H7 (cell line): ENCODE results near the gene RERE. TPM values are rescaled to one million over a fixed set of nuclear protein-coding genes. Genes with fewer than 3 reads are reported as not detected.

Source experiments
- DNase-seq: peaks from one replicate; pipeline ENCODE4 v3.0.0; 2012
- H3K27me3 ChIP-seq: 2 replicates; pipeline ENCODE4 v1.6.0; 2011; ENCODE audit warnings: mild to moderate bottlenecking, low read length; ENCODE audit not compliant: control insufficient read depth, insufficient read depth
- H3K36me3 ChIP-seq: replicated peaks from 2 replicates; pipeline ENCODE4 v1.5.1; 2011; ENCODE audit warnings: low read length; ENCODE audit not compliant: control insufficient read depth, insufficient read depth
- H3K4me3 ChIP-seq: 2 replicates; pipeline ENCODE4 v1.5.1; 2011; ENCODE audit warnings: low read depth, mild to moderate bottlenecking, control low read depth, low read length, moderate library complexity; ENCODE audit not compliant: insufficient read depth
- total RNA-seq: library from RNA; depleted of rRNA; stranded (reverse); fragments of >200 nt; shearing (Covaris generic); gene quantifications from 2 replicates; pipeline ENCODE4 v1.2.3, GENCODE V29; 2014

Gene RERE
- total RNA-seq, 1 experiment from 2014 or later, result 75.8 TPM

DNA sequence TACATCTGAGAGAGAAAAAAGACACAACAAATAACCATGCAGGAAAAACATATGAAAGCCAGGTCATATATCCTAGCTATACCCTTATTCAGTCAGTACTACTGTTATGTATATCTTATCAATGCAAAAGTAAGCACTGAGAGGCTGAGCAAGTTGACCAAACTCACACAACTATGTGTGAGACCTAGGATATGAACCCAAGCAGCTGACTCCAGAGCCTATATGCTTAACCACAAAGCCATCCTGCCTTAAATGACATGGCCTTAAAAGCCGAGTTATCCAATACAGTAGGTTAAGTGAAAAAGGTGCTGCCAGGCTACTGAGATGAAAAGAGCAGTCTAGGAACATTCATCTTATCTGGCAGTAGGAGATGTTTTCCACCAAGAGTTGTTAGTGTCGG is 151.6 kb downstream of the RERE start:
- H3K27me3 ChIP-seq, result no peaks in the 10 kb centered on the region
- no peak overlapping the region for H3K4me3 ChIP-seq
- H3K36me3 ChIP-seq, result no peaks in the 10 kb centered on the region
- DNase-seq, result no peak

GRCh38 chr1:8664887-8665286 is 152.6 kb downstream of the RERE start:
- DNase-seq, result no peak
- Histone ChIP-seq H3K36me3 (no peaks in the 10 kb centered on the region), H3K27me3 (no peaks in the 10 kb centered on the region)

GRCh38 chr1:8663915-8664329 is 153.5 kb downstream of the RERE start:
- Histone ChIP-seq H3K27me3 (no peaks in the 10 kb centered on the region), H3K36me3 (no peaks in the 10 kb centered on the region), H3K4me3 (no peak overlapping the region)
- DNase-seq, result no peak

More at GRCh38 chr1:8664887-8665286, 152.6 kb downstream of the RERE start:
- no peak overlapping the region for H3K4me3 ChIP-seq

DNA sequence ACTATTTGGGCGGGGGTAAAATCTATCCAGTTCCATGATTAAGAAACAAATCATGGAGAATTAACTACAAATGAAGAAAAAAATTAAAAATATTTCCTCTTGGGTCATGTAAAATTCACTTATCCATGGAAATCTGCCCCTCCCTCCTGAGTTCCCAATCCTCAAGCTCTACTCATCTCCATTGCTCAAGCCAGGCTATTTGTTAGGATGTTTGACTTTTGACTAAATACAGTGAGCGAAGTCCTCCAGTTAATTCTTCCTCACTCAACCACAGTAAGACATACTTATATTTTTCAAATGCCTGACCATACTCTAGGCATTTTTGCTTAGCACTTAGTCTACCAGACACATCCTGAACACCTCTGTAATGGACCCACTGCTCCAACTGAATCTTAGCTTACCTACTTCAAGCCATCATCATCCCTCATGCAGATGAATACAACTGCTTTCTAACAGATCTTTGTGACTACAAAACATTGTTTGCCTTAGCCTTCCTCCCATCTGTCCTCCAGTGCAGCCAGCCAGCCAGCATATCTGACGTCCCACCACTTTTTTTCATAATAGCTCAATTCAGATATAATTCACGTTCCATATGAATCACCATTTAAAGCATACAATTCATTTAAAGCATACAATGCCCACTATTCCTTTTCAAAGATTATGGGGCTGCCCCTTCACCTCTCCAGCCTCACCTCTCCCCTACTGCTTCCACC is 154.2 kb downstream of the RERE start:
- no peak for DNase-seq
- Histone ChIP-seq H3K36me3 (no peaks in the 10 kb centered on the region), H3K27me3 (no peaks in the 10 kb centered on the region), H3K4me3 (no peak overlapping the region)

- Histone ChIP-seq H3K36me3 (no peaks in the 10 kb centered on the region), H3K27me3 (no peaks in the 10 kb centered on the region), H3K4me3 (no peak overlapping the region)
- no peak for DNase-seq
Observed at GRCh38 chr1:8662380-8663072, 154.9 kb downstream of the RERE start.

- no peak for DNase-seq
- Histone ChIP-seq H3K36me3 (no peaks in the 10 kb centered on the region), H3K27me3 (no peaks in the 10 kb centered on the region), H3K4me3 (no peak overlapping the region)
Observed at GRCh38 chr1:8661185-8662110, 156.0 kb downstream of the RERE start.

DNA sequence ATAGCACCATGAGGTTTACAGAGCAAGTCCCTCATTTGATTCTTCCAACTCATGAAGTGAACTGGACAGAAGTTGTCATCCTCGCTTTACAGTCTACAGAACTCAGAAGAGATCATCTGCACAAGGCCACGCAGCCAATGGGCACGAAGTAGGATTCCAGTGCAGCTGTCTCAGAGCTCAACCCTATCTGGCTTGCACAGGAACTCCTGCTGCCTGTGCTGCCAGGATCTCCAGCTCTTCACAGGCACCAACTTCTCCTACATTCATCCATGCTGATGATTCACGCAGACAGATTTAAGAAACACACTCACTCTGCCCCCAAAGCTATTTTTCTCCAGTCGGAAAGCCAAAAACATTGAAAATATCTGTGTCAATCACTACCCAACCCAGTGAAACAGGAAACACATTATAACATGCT is 157.0 kb downstream of the RERE start:
- DNase-seq, result no peak
- Histone ChIP-seq H3K36me3 (peaks cover 1% of the 10 kb centered on the region), H3K4me3 (no peak overlapping the region), H3K27me3 (no peaks in the 10 kb centered on the region)

GRCh38 chr1:8659593-8659992 is 157.8 kb downstream of the RERE start:
- DNase-seq, result no peak
- no peaks in the 10 kb centered on the region for H3K27me3 ChIP-seq
- no peak overlapping the region for H3K4me3 ChIP-seq
- peaks cover 1% of the 10 kb centered on the region for H3K36me3 ChIP-seq

DNA sequence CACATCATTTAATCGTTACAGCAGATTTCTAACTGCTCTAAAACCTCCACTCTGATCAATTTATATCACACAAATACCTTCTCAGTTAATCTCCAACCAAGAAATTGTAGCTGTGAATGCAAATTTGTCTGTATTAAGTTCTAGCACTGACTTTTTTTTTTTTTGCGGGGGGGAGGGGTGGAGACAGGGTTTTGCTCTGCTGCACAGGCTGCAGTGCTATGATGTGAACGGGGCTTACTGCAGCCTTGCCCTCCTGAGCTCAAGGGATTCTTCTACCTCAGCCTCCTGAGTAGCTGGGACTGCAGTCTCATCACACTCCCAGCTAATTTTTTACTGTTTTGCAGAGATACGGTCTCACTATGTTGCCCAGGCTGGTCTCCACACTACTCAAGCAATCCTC is 163.6 kb downstream of the RERE start:
- Histone ChIP-seq H3K4me3 (no peak overlapping the region), H3K27me3 (no peaks in the 10 kb centered on the region), H3K36me3 (peaks cover 3% of the 10 kb centered on the region)
- DNase-seq, result no peak

- Histone ChIP-seq H3K36me3 (peaks cover 3% of the 10 kb centered on the region), H3K4me3 (no peak overlapping the region), H3K27me3 (no peaks in the 10 kb centered on the region)
- DNase-seq, result no peak
Observed at GRCh38 chr1:8652467-8653046, 164.9 kb downstream of the RERE start.

GRCh38 chr1:8651962-8652361 is 165.5 kb downstream of the RERE start:
- Histone ChIP-seq H3K4me3 (no peak overlapping the region), H3K27me3 (no peaks in the 10 kb centered on the region), H3K36me3 (peaks cover 3% of the 10 kb centered on the region)
- DNase-seq, result no peak

- no peak for DNase-seq
- H3K27me3 ChIP-seq, result no peaks in the 10 kb centered on the region
- H3K4me3 ChIP-seq, result no peak overlapping the region
- peaks cover 3% of the 10 kb centered on the region for H3K36me3 ChIP-seq
Observed at GRCh38 chr1:8651236-8651890, 166.1 kb downstream of the RERE start.

DNA sequence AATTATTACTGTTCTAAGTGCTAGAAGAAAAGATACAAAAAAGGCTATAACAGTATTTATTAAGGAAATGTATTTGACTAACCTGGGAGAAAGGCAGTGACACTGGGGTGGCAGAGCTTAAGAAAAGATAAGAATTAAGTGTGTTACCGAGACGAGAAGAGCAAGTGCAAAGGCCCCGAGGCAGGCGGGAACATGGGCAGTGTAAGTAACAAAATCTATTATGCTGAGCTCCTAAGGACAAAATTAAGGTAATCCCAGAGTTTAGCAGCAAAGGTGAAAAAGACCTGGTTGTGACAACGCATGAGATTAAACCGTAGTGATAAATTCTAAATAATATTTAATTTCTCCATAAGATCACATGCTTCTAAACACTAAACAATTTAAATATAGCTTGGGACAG is 167.6 kb downstream of the RERE start:
- H3K27me3 ChIP-seq, result no peaks in the 10 kb centered on the region
- peaks cover 1% of the 10 kb centered on the region; the same call in 1 of the 2 replicates for H3K36me3 ChIP-seq
- no peak overlapping the region for H3K4me3 ChIP-seq
- no peak for DNase-seq

DNA sequence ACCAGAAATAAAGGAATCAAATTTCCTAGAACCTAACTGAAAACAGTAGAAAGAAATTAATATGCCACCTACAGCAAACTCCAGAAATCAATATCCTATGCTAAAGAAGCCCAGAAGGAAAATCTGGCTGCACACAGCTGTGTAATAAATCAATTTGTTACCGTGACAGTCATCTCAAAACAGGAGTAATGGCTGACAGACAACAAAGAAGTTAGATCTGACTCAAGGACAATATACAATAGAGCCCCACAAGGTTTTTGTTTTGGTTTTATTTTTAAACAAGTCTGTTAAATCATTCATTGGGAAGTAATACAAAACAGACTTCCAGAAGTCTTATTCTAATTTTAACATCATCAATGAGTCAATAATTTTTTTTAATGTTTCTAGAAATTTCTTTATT is 168.4 kb downstream of the RERE start:
- Histone ChIP-seq H3K36me3 (peaks cover 1% of the 10 kb centered on the region; the same call in 1 of the 2 replicates), H3K27me3 (no peaks in the 10 kb centered on the region), H3K4me3 (no peak overlapping the region)
- DNase-seq, result no peak
